DMS79 treated with DMSO at 0.1 percent for 48 hours (cell line): Measurements from ENCODE around the gene CHN2.
A peak's percentile ranks its signal among the peaks of the same experiment; 100 is the strongest.

Experiments used
- DNase-seq: peaks from one replicate; lab custom pipeline; 2025; lab: John Stamatoyannopoulos, UW

The CHN2 gene

GRCh38 chr7:29335188-29336083 is 140.9 kb downstream of the CHN2 start:
- no peak for DNase-seq

GRCh38 chr7:29337546-29338116 is 143.1 kb downstream of the CHN2 start:
- DNase-seq, result no peak

GRCh38 chr7:29340696-29341095 is 146.1 kb downstream of the CHN2 start:
- DNase-seq, result no peak

DNA sequence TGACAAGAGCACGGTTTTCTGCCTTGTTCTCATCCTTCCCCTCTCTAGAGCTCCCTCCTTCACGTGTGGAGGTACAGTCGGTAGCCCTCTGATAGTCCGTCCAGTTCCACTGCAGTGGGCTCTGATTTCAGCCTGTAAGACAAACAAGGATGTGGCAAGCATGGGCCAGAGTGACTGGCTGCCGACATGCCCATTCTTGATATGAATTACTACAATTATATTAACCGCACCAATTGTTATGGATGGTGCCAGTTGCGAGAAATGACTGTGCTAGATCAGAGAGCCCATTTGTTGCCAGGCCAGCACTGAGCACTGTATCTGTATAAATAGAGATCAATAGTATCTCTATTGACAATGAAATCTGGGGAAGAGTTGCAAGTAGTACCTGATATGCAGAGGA is 146.6 kb downstream of the CHN2 start:
- DNase-seq, result no peak

DNA sequence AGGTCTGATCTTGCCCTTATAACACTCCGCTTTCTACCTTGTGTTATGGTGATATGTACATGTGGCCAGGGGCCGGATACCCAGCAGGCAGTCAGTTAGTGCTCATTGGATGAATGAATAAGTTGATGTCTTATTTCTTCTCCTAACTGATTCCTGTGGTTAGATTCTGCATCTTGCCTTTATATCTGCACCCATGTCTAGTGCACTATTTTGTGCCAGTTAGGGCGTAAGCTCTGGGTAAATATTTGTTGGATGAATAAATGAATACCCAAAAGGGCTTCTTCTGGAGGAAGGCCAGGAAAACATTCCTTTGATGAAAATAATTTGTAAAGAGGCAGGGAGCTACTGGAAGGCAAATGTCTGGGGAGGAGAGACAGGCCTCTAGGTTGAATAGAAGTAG is 148.2 kb downstream of the CHN2 start:
- no peak for DNase-seq

DNA sequence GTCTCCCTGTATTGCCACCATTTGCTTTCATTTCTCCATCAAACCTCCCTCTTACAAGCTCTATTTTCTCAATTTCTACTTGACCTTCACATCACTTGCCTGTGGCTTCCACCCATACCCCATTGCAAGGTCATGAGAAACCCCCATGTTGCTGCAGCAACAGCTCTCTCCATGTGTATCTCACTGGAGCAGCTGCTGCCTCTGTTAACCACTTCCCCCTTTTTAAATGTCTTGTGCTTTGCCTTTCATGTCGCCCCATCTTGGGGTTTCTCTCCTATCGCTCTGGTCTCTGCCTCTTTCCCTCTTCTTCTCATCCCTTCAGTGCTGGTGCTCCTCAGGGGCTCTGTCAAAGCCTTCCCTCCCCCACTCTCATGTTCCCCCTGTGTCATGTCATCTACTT is 148.8 kb downstream of the CHN2 start:
- DNase-seq, result no peak

DNA sequence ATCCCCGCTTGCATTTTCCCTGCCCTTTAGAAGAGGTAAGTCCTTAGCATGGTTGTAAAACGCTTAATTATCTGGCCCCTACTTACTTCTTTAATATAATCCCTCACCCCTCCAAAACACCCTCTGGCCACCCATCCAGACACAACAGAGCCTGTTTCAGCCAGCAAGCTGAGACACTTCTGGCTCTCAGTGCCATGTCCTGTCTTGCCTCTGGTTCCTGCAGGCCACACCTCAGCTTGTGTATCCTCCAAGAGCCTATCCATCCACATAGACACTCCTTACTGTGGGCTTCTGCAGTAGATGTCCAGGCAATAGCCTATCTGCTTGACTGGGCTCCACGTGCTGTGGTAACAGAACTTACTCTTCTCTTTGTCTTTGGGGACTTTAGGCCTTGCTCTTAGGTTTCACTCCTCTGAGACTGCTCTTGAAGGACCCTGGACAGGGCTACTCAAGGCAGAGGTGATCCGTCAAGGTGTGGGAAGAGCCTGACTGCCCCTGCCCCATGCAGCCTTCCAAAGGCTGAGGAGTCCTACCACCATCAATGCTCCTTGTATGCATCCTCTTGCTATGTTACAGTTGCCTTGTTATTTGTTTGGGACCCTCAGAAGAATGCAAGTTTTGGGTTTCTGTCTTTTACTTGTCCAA is 149.9 kb downstream of the CHN2 start:
- DNase-seq, result no peak

DNA sequence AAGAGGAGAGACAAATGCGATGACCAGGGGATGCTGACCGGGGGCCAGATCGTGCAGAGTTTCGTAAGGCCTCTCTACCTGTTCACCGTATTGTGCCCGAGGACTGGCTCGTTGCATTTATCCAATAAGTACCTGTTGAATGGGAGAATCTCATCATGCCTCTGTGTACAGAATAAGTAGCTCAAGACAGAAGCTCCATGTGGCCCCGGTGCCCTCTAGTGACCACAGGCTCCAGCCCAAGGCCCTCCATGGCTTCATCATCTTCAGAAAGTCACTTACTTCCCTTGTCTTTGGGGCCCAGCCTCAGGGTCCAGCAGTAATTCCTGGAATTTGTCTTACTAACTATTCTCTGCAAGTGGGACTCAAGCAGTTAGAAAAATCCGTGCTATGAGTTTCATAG is 151.0 kb downstream of the CHN2 start:
- no peak for DNase-seq

DNA sequence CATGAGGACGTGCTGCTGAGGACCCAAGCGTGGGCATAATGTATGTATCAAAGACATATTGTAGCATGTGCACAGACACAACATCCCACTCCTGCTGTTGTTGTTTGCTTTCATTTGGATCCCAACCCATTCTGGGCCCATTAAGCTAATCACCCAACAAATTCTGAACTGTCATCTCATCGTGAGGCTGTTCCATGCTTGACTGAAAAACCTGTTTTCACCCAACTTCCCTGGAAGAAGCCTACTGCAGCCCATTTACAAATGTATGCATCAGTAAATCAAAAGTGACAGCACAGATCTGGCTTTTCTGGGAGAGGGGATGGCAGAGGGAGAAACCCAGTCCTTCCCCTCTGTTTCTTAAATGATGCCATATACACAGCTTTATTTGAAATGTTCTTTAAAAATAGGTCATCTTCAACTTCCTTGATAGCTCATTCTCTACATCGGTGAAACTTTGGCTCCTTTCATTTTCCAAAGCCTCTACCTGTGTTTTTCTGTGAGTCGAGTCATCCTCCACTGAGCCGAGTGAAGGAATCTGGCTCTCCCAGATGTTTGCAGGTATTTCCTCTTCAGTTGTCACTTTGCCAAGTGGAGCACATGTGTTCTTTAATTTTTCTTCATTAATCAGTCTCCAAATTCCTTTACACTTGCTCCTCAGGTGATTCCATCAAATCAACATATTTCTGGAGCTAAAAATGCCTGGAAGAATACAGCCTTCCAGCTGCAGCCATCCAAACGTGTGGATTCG is 151.8 kb downstream of the CHN2 start:
- no peak for DNase-seq

- no peak for DNase-seq
These were observed 154.8 kb downstream of the CHN2 start for GRCh38 chr7:29349362-29349761.

- peak; percentile 88 for DNase-seq
These were observed 155.8 kb downstream of the CHN2 start for GRCh38 chr7:29350351-29350750.

DNA sequence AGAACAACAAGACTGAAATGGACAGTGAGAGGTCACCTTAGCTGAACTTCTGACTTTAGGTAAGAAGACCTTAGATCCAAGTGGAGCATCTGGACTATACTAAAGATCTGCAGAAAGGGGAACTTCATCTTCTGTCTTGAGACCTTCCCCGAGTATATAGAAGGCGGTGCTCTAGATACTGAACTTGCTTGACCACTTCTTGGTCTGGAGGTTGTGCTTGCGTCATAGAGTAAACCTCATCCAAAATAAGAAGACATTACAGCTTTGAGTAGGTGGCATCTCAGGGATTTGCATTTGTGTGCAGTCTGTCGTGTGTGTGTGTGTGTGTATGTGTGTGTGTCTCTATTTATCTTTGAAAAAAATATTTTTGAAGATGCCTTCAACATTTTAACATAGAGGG is 157.5 kb downstream of the CHN2 start:
- no peak for DNase-seq

DNA sequence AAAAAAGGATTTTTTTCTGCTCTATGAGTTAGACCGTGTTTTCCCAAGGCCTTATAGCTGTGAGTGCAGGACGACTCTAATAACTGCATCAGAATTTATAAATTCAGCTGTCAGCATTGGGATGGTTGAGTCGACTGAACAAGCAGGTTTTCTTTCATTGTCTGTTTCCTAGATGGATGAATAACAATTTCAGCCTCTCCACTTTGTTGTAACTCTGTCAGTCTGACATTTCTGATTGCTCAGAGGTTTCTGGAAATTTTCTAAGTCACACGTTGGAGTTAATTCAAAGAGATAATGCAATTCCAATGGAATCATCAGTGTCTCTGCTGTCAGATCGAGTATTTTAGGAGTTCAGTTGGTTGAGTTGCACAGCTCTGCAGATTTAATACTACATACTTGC is 159.2 kb downstream of the CHN2 start:
- DNase-seq, result no peak

GRCh38 chr7:29354340-29354739 is 159.8 kb downstream of the CHN2 start:
- DNase-seq, result no peak

DNA sequence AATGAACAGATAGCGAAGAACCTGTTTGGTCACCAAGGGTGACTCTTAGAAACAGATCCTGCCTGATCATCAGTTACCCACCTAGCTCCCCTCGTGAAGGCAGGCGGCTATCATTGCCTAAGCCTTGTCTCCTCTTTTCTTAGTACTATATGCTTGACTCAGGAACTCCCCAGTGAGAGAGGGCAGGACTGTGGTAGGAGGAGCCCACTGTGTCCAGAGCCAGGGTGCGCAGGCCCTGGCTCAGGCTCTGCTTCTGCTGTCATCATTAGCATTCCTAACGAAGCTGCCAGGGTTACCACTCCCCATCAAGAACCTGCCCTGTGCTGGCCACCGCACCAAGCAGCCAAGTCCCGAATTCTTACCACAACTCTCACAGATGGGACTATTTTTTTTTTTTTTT is 160.8 kb downstream of the CHN2 start:
- no peak for DNase-seq

- peak; percentile 67 for DNase-seq
These were observed 162.1 kb downstream of the CHN2 start for GRCh38 chr7:29356631-29357030.

- no peak for DNase-seq
These were observed 165.0 kb downstream of the CHN2 start for GRCh38 chr7:29359482-29360093.

GRCh38 chr7:29360633-29361625 is 166.4 kb downstream of the CHN2 start:
- no peak for DNase-seq

DNA sequence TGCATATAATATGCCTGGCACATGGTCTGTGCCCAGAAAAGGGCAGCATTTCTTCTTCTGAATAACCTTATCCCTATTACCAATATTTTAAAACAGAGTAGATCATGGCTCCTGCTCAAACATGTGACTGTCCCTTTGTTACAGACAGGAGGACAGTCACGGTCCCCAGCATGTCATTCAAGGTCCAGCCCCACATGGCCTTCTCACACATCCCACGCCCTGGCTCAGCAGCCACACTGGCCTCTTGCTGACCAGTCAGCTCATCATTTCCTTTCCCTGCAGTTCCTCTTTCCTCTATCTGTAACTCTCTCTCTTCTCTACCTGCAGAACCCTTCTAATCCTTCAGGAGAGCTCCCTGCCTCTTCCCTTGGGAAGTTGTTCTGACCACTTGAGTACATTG is 167.8 kb downstream of the CHN2 start:
- no peak for DNase-seq

DNA sequence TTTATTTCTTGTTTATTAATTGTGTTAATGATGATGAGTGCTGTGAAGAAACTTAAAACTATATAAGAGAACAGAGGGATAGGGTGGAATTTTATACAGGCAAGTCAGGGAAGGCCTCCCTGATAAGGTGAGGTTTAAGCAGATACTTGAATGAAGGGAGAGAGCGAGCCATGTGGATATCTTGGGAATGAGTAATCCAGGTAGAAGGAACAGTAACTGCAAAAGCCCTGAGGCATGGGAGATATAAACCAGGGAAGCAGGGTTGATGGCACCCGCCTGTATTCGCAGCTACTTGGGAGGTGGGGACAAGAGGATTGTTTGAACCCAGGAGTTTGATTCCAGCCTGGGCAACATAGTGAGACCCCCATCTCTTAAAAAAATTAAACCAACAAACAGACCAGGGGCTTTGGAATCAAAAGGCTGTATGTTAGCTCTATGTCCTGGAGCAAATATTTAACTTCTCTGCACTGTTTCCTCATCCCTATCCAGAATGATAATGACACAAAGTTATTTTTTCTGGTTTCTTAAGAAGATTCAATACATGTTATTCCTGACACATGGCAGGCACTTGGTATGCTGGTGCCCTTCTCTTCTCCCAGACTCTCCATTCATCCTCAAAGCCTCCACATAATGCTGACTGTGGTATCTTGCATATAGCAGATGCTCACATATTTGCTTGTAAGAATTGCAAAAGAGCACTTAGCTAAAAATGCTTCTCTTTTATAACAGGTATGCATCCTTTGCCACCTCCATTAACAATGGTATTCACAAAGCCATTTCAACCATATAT is 169.3 kb downstream of the CHN2 start:
- no peak for DNase-seq
